Subcutaneous adipose tissue (tissue), 4 donors: ENCODE measurements around the gene AGBL4. TPM values are rescaled to one million over a fixed set of nuclear protein-coding genes. Genes with fewer than 3 reads are reported as not detected.

Experiments
- CTCF ChIP-seq: fragments of 450-650 bp; IDR thresholded peaks from one replicate; pipeline ENCODE4 v1.5.1; 2016; ENCODE audit warnings: low read depth, mild to moderate bottlenecking, control low read depth, antibody characterized with exemption, moderate library complexity
- total RNA-seq, 4 donors: library from RNA; depleted of rRNA; stranded (reverse); fragments of >200 nt; gene quantifications; one replicate each; pipeline ENCODE4 v1.1.0, GENCODE V29; 2016

AGBL4 gene
- total RNA-seq, 4 donors from 2014 or later, result 0.16 to 3.6 (median 0.59) TPM

DNA sequence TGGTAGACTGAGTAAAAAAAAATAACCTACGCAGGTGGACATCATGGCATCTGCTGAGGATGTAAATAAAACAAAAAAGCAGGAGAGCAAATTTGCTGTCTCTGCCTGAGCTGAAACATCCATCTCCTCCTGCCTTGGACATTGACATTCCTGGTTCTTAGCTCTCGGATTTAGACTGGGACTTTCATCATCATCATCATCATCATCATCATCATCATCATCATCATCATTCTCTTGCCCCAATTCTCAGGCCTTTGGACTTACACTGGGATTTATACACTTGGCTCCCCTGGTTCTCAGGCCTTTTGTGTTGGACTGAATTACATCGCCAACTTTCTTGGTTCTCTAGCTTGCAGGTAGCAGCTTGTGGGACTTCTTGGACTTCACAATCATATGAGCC is 938.7 kb downstream of the AGBL4 start:
- TF ChIP-seq CTCF, result no peak

DNA sequence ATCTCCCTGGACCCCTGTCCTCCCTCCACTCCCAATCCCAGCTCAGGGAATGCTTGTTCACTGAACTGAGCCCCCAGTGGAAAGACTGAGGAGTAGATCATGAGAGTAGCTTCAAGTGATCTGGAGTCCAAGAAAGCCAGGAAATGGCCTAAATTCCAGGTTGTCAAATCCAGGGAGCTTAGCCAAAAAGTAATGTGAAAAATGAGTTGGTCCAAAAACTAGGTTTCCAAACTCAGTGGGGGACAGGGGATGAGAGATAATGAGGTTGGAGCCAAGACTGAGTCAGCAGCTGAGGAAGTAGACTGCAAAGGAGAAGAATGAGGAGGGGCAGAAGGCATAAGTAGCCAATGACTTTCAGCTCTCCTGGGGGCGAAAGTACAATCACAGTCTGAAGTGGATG is 963.0 kb downstream of the AGBL4 start:
- no peak for TF ChIP-seq CTCF

DNA sequence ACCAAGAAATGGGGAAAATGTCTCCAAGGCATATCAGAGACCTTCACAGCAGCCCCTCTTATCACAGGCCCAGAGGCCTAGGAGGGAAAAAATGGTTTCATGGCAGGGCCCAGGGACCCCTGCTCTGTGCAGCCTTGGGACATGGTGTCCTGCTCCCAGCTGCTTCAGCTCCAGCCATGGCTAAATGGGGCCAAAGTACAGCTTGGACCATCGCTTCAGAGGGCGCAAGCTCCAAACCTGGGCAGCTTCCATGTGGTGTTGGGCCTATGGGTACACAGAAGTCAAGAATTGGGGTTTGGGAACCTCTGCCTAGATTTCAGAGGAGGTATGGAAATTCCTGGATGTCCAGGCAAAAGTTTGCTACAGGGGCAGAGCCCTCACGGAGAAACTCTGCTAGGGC is 964.7 kb downstream of the AGBL4 start:
- TF ChIP-seq CTCF, result no peak

- no peak for TF ChIP-seq CTCF
These were observed 971.7 kb downstream of the AGBL4 start for GRCh38 chr1:49052102-49052501.

DNA sequence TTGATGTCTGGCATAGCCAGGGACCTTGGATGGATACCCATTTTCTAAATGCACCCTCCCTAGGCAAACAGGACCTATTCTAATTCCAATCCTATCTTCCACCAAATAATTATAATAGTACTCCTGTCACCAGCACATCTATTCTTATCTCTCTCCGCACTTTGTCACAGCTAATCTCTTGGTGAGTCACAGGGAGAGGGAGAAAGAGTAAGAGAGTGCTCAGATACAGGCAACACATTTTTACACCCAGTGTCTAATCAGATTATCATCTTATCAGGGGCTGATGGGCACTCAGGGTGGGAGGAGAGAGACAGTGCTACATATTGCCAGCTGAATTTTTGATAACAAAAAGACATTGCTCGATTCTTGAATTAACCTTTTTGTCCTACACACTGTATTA is 972.1 kb downstream of the AGBL4 start:
- TF ChIP-seq CTCF, result no peak

DNA sequence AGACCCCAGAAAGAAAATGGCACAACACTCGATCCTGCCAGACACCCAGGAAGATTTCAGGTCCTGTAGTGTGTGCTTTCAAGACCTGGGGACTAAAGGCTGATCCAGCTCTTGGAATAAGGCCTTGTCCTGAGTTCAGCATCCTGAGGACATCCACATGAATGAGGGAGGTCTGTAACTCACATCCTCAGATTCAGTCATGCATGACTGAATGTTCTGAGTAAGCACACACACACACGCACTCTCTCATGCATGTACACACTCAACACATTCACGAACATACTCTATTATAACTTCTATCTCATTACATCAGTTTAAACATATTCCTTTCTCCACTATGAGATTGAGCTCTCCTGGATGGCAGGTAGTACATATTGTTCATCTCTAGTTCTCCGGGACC is 973.7 kb downstream of the AGBL4 start:
- TF ChIP-seq CTCF, result no peak

DNA sequence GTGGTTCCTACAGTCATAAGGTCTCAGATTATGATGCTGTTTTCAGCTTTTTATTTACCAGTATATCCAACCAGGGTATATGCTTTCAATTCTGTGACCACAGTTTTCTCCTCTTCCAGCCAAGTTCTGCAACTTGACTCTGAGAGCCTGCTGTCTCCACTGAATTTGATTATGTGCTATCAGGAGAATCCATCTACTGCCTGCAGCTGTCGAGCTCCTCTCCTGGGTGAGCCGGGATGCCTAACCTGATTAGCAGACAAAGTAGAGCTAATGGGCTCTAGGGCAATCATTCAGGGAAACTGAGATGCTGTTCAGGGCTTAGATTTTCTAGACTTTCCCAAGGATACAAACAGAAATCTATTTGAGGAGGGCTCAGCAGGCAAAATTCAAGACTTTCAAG is 975.6 kb downstream of the AGBL4 start:
- TF ChIP-seq CTCF, result no peak

GRCh38 chr1:49046305-49046704 is 977.4 kb downstream of the AGBL4 start:
- TF ChIP-seq CTCF, result no peak
